CD14-positive monocyte (primary cell): Measurements from ENCODE around the gene ST6GALNAC2. TPM values are rescaled to one million over a fixed set of nuclear protein-coding genes. Genes with fewer than 3 reads are reported as not detected.

ENCODE experiments used
- DNase-seq, 3 donors: peaks; one replicate each; pipeline ENCODE4 v3.0.0-alpha.2; 2011 to 2022
- H2AFZ ChIP-seq: 2 replicates; pipeline ENCODE4 v1.6.0; 2012; ENCODE audit warnings: mild to moderate bottlenecking, low read depth, low read length, inconsistent platforms; ENCODE audit not compliant: insufficient read depth, poor library complexity, severe bottlenecking
- H3K27ac ChIP-seq, 2 donors: 1 replicate in 1 of 2; 2 replicates in 1 of 2; pipeline ENCODE4 v1.5.1; 2012 to 2013; ENCODE audit warnings: low read length in 2 of 2, control low read depth in 1 of 2, inconsistent platforms in 1 of 2, low read depth in 1 of 2, mild to moderate bottlenecking in 1 of 2
- H3K27me3 ChIP-seq, 2 donors: one replicate each; pipeline versions ENCODE4 v1.6.0 to v1.6.1; 2011 to 2013; ENCODE audit warnings: low read length in 2 of 2; ENCODE audit not compliant: control insufficient read depth in 2 of 2, insufficient read depth in 2 of 2
- H3K36me3 ChIP-seq, 2 donors: replicated peaks in 1 of 2; 1 replicate in 1 of 2; 2 replicates in 1 of 2; pipeline versions ENCODE4 v1.5.1 to v1.6.1; 2012 to 2013; ENCODE audit warnings: low read length in 2 of 2, control low read depth in 1 of 2, inconsistent platforms in 1 of 2, mild to moderate bottlenecking in 1 of 2; ENCODE audit not compliant: insufficient read depth in 2 of 2, control insufficient read depth in 1 of 2
- H3K4me1 ChIP-seq, 2 donors: 1 replicate in 1 of 2; 2 replicates in 1 of 2; pipeline versions ENCODE4 v1.5.1 to v1.6.1; 2012 to 2013; ENCODE audit warnings: low read length in 2 of 2, control low read depth in 1 of 2, inconsistent platforms in 1 of 2, mild to moderate bottlenecking in 1 of 2, moderate library complexity in 1 of 2; ENCODE audit not compliant: insufficient read depth in 2 of 2, control insufficient read depth in 1 of 2
- H3K4me2 ChIP-seq: replicated peaks from 2 replicates; pipeline ENCODE3; 2012; ENCODE audit warnings: low read length, moderate library complexity, mild to moderate bottlenecking; ENCODE audit not compliant: poor library complexity, severe bottlenecking; ENCODE audit errors: extremely low read depth
- H3K4me3 ChIP-seq, 3 experiments: fragments of 200-600 bp in 1 of 3; sonication (generic) in 1 of 3; replicated peaks in 1 of 3; 1 replicate in 2 of 3; 2 replicates in 1 of 3; pipeline ENCODE4 v1.5.1; 2011 to 2013; ENCODE audit warnings: low read length in 3 of 3, mild to moderate bottlenecking in 3 of 3, control low read depth in 2 of 3, low read depth in 2 of 3, inconsistent platforms in 1 of 3, moderate library complexity in 1 of 3
- H3K79me2 ChIP-seq: 2 replicates; pipeline ENCODE4 v1.6.0; 2012; ENCODE audit warnings: mild to moderate bottlenecking, control low read depth, inconsistent platforms, low read length, moderate library complexity; ENCODE audit not compliant: insufficient read depth
- H3K9ac ChIP-seq: 2 replicates; pipeline ENCODE4 v1.6.0; 2017; ENCODE audit warnings: low read length, mild to moderate bottlenecking; ENCODE audit not compliant: insufficient read depth, poor library complexity, severe bottlenecking
- H3K9me3 ChIP-seq, 2 donors: replicated peaks in 1 of 2; 1 replicate in 1 of 2; 2 replicates in 1 of 2; pipeline versions ENCODE4 v1.5.1 to v1.6.1; 2012 to 2013; ENCODE audit warnings: low read length in 2 of 2, control low read depth in 1 of 2; ENCODE audit not compliant: control insufficient read depth in 1 of 2, insufficient read depth in 1 of 2
- H4K20me1 ChIP-seq: 2 replicates; pipeline ENCODE4 v1.6.0; 2012; ENCODE audit warnings: mild to moderate bottlenecking, low read length, control low read depth, moderate library complexity; ENCODE audit not compliant: insufficient read depth
- H3K27ac Mint-ChIP-seq, 7 donors: one replicate each; pipeline ENCODE4 v1.8.0; 2020; ENCODE audit warnings: mild to moderate bottlenecking in 7 of 7, mixed read lengths in 7 of 7, moderate library complexity in 6 of 7, inconsistent platforms in 2 of 7
- H3K27me3 Mint-ChIP-seq, 3 donors: one replicate each; pipeline ENCODE4 v1.8.0; 2021 to 2022; ENCODE audit warnings: low read depth in 3 of 3, mild to moderate bottlenecking in 3 of 3, mixed read lengths in 3 of 3, moderate library complexity in 3 of 3, inconsistent platforms in 1 of 3
- H3K36me3 Mint-ChIP-seq, 2 donors: one replicate each; pipeline ENCODE4 v1.8.0; 2020; ENCODE audit warnings: mixed read lengths in 2 of 2, inconsistent platforms in 1 of 2, mild to moderate bottlenecking in 1 of 2
- H3K4me1 Mint-ChIP-seq: one replicate; pipeline ENCODE4 v1.8.0; 2020; ENCODE audit warnings: mild to moderate bottlenecking, mixed read lengths
- H3K4me3 Mint-ChIP-seq, 2 donors: one replicate each; pipeline ENCODE4 v1.8.0; 2020; ENCODE audit warnings: mild to moderate bottlenecking in 2 of 2, mixed read lengths in 2 of 2, moderate library complexity in 1 of 2
- H3K9me3 Mint-ChIP-seq, 7 donors: one replicate each; pipeline ENCODE4 v1.8.0; 2020 to 2022; ENCODE audit warnings: mixed read lengths in 7 of 7, mild to moderate bottlenecking in 6 of 7, moderate library complexity in 6 of 7, inconsistent platforms in 2 of 7
- WGBS: methylation state at CpG from one replicate; pipeline ENCODE4 v1.1.5; 2013; ENCODE audit warnings: missing lambda C conversion rate; ENCODE audit not compliant: insufficient coverage; 5-methylcytosine and 5-hydroxymethylcytosine counted together
- intact Hi-C, 2 donors: fragments of 100-400 bp; cut with micrococcal nuclease; formaldehyde crosslinking; loops; one replicate each; pipeline versions ENCODE4 v1.15.0 to v1.15.1; 2023
- polyA minus RNA-seq: library from RNA; depleted of rRNA, polyadenylated mRNA; stranded (reverse); fragments of >200 nt; gene quantifications from 2 replicates; pipeline ENCODE4 v1.2.3, GENCODE V29; 2012
- polyA plus RNA-seq, 3 donors: library from polyadenylated mRNA; depleted of rRNA in 1 of 3; unstranded in 2 of 3; stranded (reverse) in 1 of 3; fragments of 300-500 nt in 2 of 3; fragments of >200 nt in 1 of 3; fragmentation: Illumina TruSeq in 2 of 3; gene quantifications; 1 replicate in 2 of 3; 2 replicates in 1 of 3; pipeline ENCODE4 v1.2.3, GENCODE V29; 2012 to 2021
- total RNA-seq, 12 experiments: library from RNA in 1 of 12; stranded (reverse) in 1 of 12; fragments of 120-200 nt in 1 of 12; gene quantifications; one replicate each; pipeline ENCODE4 v1.2.4 and lab custom pipeline; 2013 to 2026; ENCODE audit warnings: mixed read lengths in 6 of 12, inconsistent platforms in 1 of 12
- TF ChIP-seq, protein P1 (sequence below): fragments of 200-600 bp; IDR thresholded peaks from one replicate; pipeline ENCODE4 v1.8.0; 2022; ENCODE audit warnings: antibody characterized with exemption, mild to moderate bottlenecking

ST6GALNAC2 gene
- 14.4 TPM for total RNA-seq (2013)
- polyA plus RNA-seq (10 to 100 TPM in 2 of 3 donors, 1 to 10 TPM in 1; 8.3 to 11.8 (median 11.8) TPM), polyA minus RNA-seq (9.8 and 15.0 TPM in 2 replicates), total RNA-seq (lab: John Stamatoyannopoulos, UW) (0.81 to 3.6 (median 2.4) reads per million in 11 experiments)

GRCh38 chr17:76585649-76586593 lies at the start of gene ST6GALNAC2:
Gene ST6GALNAC2 (minus strand): TSS chr17:76585860. CDS start chr17:76585808, 52 bp downstream.
- Histone ChIP-seq H3K4me2 (peak within 1 kb of the TSS; percentile 76), H3K4me1 (peaks cover 22 to 24% of the 10 kb centered on the region in 2 donors), H3K36me3 (no peaks in the 10 kb centered on the region), H3K79me2 (no peaks in the 10 kb centered on the region), H2AFZ (peak within 1 kb of the TSS; percentile 83), H3K9me3 (peaks cover 0 to 5% of the 10 kb centered on the region in 2 donors), H3K27ac (peak within 1 kb of the TSS; percentile 53 to 78), H3K27me3 (peaks cover 9 to 34% of the 10 kb centered on the region in 2 donors), H4K20me1 (no peaks in the 10 kb centered on the region), H3K9ac (peak within 1 kb of the TSS; percentile 88), H3K4me3 (peak within 1 kb of the TSS; percentile 52 to 85 (median 79))
- TF ChIP-seq, protein P1, sequence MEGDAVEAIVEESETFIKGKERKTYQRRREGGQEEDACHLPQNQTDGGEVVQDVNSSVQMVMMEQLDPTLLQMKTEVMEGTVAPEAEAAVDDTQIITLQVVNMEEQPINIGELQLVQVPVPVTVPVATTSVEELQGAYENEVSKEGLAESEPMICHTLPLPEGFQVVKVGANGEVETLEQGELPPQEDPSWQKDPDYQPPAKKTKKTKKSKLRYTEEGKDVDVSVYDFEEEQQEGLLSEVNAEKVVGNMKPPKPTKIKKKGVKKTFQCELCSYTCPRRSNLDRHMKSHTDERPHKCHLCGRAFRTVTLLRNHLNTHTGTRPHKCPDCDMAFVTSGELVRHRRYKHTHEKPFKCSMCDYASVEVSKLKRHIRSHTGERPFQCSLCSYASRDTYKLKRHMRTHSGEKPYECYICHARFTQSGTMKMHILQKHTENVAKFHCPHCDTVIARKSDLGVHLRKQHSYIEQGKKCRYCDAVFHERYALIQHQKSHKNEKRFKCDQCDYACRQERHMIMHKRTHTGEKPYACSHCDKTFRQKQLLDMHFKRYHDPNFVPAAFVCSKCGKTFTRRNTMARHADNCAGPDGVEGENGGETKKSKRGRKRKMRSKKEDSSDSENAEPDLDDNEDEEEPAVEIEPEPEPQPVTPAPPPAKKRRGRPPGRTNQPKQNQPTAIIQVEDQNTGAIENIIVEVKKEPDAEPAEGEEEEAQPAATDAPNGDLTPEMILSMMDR = peak; percentile 57
- Mint-ChIP-seq H3K9me3 (peaks cover 0 to 18% (median 3%) of the 10 kb centered on the region in 7 donors), H3K4me3 (peak within 1 kb of the TSS; percentile 89 to 90), H3K27ac (peak within 1 kb of the TSS; percentile 76 to 91 (median 83)), H3K36me3 (peaks cover 7 to 22% of the 10 kb centered on the region in 2 donors), H3K27me3 (peaks cover 47 to 69% (median 48%) of the 10 kb centered on the region in 3 donors), H3K4me1 (peaks cover 35% of the 10 kb centered on the region)
- 1% methylated on average over 81 of the region's 84 CpGs for WGBS
- intact Hi-C loops = loop anchor here (2.0 to 10.0 kb wide), 5 partner anchors 15 to 121 kb away; partner anchors contain the start of gene AANAT (in 1 of the 2)
- peak; percentile 69 to 73 (median 72) for DNase-seq

DNA sequence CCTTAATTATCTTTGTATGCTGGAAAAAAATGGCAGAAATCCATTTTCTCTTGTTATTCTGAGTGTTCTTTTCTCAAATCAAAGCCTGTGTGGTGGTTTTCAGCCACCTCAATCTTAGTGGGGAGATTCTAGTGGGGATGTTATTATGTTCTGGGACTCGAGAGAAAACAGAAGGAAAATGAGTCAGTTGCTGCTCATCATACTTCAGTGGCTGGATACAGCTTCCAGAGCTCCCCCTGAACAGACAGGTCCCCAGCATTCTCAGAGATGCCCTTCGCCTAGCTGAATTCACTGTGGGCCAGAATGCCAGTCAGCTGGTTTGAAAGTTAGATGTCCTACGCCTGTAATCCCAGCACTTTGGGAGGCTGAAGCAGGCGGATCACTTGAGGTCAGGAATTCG lies 49.4 kb upstream of the ST6GALNAC2 start:
- TF ChIP-seq, protein P1 = no peak
- no peak overlapping the region for H3K4me3 Mint-ChIP-seq
- Histone ChIP-seq H4K20me1 (no peaks in the 10 kb centered on the region), H3K4me1 (no peaks in the 10 kb centered on the region), H3K36me3 (no peaks in the 10 kb centered on the region), H3K79me2 (no peaks in the 10 kb centered on the region), H3K4me3 (no peak overlapping the region), H2AFZ (no peak overlapping the region), H3K4me2 (no peak overlapping the region), H3K27me3 (no peaks in the 10 kb centered on the region), H3K27ac (no peak overlapping the region), H3K9me3 (no peaks in the 10 kb centered on the region), H3K9ac (no peak overlapping the region)
- no peak overlapping the region for H3K27ac Mint-ChIP-seq
- WGBS = 80% methylated on average over 1 of the region's 5 CpGs
- intact Hi-C loops = no loop called here
- no peaks in the 10 kb centered on the region for H3K36me3 Mint-ChIP-seq
- H3K9me3 Mint-ChIP-seq = no peaks in the 10 kb centered on the region
- H3K27me3 Mint-ChIP-seq = peaks cover 0 to 10% (median 2%) of the 10 kb centered on the region in 3 donors
- H3K4me1 Mint-ChIP-seq = no peaks in the 10 kb centered on the region
- no peak for DNase-seq
